ENCODE data around the gene RPP25. TPM values are rescaled to one million over a fixed set of nuclear protein-coding genes. Genes with fewer than 3 reads are reported as not detected.

RPP25 gene
- total and polyA plus RNA-seq, 10 of the 15 experiments (the other 5 are each of a cell fraction or from before 2014, with no cell fraction given), result 0.41 to 10.8 (median 4.7) TPM

DNA sequence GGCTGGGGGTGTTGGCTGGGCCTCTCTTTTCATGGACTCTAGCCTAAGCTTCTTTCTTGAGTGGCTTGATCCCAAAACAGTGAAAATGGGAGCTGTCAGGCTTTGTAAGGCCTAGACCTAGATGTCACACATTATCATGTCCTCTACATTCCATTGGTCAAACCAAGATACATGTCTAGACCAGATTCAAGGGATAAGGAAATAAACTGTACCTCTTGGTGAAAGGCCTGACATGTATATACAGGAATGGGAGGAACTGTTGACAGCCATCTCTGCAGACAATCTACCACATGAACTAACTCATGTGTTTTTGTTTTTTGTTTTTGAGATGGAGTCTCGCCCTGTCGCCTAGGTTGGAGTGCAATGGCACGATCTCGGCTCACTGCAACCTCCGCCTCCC, 11.1 kb upstream of the RPP25 start:
- DNase-seq (ENCODE audit: low read depth, low spot score), result no peak
- POLR2A ChIA-PET, result interaction anchor here (0.6 to 0.9 kb wide), 2 partner anchors 11 to 697 kb away, joined by 3 to 4 read pairs; partner anchors contain the start of gene RPP25
- 71% methylated on average over 5 of the region's 5 CpGs for WGBS (ENCODE audit: insufficient coverage, insufficient replicate concordance, low lambda C conversion rate, missing lambda C conversion rate)
- no peak for FAIRE-seq
- CTCF ChIA-PET, result interaction anchor here (0.6 kb wide), 1 partner anchor 334 kb away, joined by 3 read pairs; no protein-coding TSS in a partner anchor
- RAD21 ChIA-PET (ENCODE audit: unreplicated experiment), result no interaction called here
- ATAC-seq, result no peak
- Histone ChIP-seq H3K4me2 (ENCODE audit: control insufficient read depth, insufficient read depth) (no peak overlapping the region), H3K9ac (ENCODE audit: control insufficient read depth, insufficient read depth, low read length) (no peak overlapping the region), H3K4me3 (no peak overlapping the region), H3K9me3 (replicated peaks; ENCODE audit: control insufficient read depth, insufficient read depth, low read length) (no peaks in the 10 kb centered on the region), H3K27me3 (replicated peaks in 1 of 2; ENCODE audit: control insufficient read depth in 2 of 2, insufficient read depth in 2 of 2, low read length in 1 of 2) (no peaks in the 10 kb centered on the region), H3K4me1 (ENCODE audit: control insufficient read depth, insufficient read depth, low read length) (no peaks in the 10 kb centered on the region), H2AFZ (ENCODE audit: control insufficient read depth, low read depth, low read length) (no peak overlapping the region), H3K36me3 (ENCODE audit: control insufficient read depth in 2 of 2, insufficient read depth in 2 of 2, low read length in 1 of 2) (no peaks in the 10 kb centered on the region), H3K79me2 (ENCODE audit: control insufficient read depth, insufficient read depth, low read length) (no peaks in the 10 kb centered on the region), H3K27ac (ENCODE audit: control insufficient read depth, insufficient read depth) (no peak overlapping the region), H4K20me1 (ENCODE audit: control insufficient read depth, insufficient read depth) (no peaks in the 10 kb centered on the region)
- TF ChIP-seq BHLHE40 (IDR thresholded peaks at IDR 0.05; ENCODE audit: borderline replicate concordance in 1 of 2, low read depth in 2 of 2, low read length in 1 of 2) (no peak), NFYB (IDR thresholded peaks at IDR 0.05; ENCODE audit: insufficient read depth, low read depth, low read length) (no peak)
- SMC1A ChIA-PET (ENCODE audit: uncharacterized antibody, unreplicated experiment), result interaction anchor here (1.6 kb wide), 1 partner anchor 11 kb away, joined by 4 read pairs; no protein-coding TSS in a partner anchor
- in situ Hi-C loops (cut with MboI), result loop anchor here (5.0 kb wide), 1 partner anchor 50 kb away; no protein-coding TSS in a partner anchor
- no TSS peak for BruUV-seq (replicated peaks)
- intact Hi-C loops (cut with micrococcal nuclease; ENCODE audit: unreplicated experiment), result no loop called here

DNA sequence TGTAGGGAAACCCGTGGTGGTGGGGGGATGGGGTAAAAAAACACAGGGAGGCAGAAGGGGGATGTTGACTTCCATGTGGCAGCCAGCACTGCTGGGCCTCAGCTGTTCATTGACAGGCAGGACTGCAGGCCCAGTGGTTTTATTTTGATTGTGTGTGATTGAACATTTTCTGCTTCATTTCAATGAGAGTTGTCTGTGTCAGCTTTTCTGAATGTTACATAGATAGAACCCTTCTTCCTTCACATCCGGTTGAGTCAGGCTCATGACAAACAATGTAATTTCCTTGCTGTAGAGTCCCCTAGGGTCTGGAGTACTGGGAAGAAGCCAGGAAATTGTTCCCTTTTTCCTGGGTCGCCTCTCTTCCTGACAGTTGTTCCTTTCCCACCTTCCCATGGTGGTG, 8.2 kb upstream of the RPP25 start:
- Histone ChIP-seq H3K4me1 (ENCODE audit: control insufficient read depth, insufficient read depth, low read length) (peaks cover 4% of the 10 kb centered on the region; the same call in 1 of the 2 replicates), H2AFZ (ENCODE audit: control insufficient read depth, low read depth, low read length) (no peak overlapping the region), H3K27me3 (replicated peaks in 1 of 2; ENCODE audit: control insufficient read depth in 2 of 2, insufficient read depth in 2 of 2, low read length in 1 of 2) (0 out of 4 replicates have a peak, but pooled peaks cover 0 to 2% of the 10 kb centered on the region in 2 experiments), H3K36me3 (ENCODE audit: control insufficient read depth in 2 of 2, insufficient read depth in 2 of 2, low read length in 1 of 2) (no peaks in the 10 kb centered on the region), H3K4me3 (no peak overlapping the region), H3K9me3 (replicated peaks; ENCODE audit: control insufficient read depth, insufficient read depth, low read length) (no peaks in the 10 kb centered on the region), H3K9ac (ENCODE audit: control insufficient read depth, insufficient read depth, low read length) (no peak overlapping the region), H3K4me2 (ENCODE audit: control insufficient read depth, insufficient read depth) (no peak overlapping the region), H3K27ac (ENCODE audit: control insufficient read depth, insufficient read depth) (no peak overlapping the region), H4K20me1 (ENCODE audit: control insufficient read depth, insufficient read depth) (no peaks in the 10 kb centered on the region), H3K79me2 (ENCODE audit: control insufficient read depth, insufficient read depth, low read length) (no peaks in the 10 kb centered on the region)
- POLR2A ChIA-PET, result interaction anchor here (0.5 kb wide), 1 partner anchor 186 kb away, joined by 6 read pairs; no protein-coding TSS in a partner anchor
- DNase-seq (ENCODE audit: low read depth, low spot score) (no peak), FAIRE-seq (no peak), ATAC-seq (no peak)
- RAD21 ChIA-PET (ENCODE audit: unreplicated experiment), result interaction anchor here (1.2 kb wide), 1 partner anchor 25 kb away, joined by 3 read pairs; no protein-coding TSS in a partner anchor
- BruUV-seq (replicated peaks), result no TSS peak
- TF ChIP-seq, protein P1, sequence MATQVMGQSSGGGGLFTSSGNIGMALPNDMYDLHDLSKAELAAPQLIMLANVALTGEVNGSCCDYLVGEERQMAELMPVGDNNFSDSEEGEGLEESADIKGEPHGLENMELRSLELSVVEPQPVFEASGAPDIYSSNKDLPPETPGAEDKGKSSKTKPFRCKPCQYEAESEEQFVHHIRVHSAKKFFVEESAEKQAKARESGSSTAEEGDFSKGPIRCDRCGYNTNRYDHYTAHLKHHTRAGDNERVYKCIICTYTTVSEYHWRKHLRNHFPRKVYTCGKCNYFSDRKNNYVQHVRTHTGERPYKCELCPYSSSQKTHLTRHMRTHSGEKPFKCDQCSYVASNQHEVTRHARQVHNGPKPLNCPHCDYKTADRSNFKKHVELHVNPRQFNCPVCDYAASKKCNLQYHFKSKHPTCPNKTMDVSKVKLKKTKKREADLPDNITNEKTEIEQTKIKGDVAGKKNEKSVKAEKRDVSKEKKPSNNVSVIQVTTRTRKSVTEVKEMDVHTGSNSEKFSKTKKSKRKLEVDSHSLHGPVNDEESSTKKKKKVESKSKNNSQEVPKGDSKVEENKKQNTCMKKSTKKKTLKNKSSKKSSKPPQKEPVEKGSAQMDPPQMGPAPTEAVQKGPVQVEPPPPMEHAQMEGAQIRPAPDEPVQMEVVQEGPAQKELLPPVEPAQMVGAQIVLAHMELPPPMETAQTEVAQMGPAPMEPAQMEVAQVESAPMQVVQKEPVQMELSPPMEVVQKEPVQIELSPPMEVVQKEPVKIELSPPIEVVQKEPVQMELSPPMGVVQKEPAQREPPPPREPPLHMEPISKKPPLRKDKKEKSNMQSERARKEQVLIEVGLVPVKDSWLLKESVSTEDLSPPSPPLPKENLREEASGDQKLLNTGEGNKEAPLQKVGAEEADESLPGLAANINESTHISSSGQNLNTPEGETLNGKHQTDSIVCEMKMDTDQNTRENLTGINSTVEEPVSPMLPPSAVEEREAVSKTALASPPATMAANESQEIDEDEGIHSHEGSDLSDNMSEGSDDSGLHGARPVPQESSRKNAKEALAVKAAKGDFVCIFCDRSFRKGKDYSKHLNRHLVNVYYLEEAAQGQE (IDR thresholded peaks at IDR 0.05; ENCODE audit: low read depth, low read length), result no peak
- TF ChIP-seq ZNF384 (IDR thresholded peaks at IDR 0.05; ENCODE audit: borderline replicate concordance, low read depth, low read length) (no peak), MYC (IDR thresholded peaks at IDR 0.05; ENCODE audit: insufficient read depth, insufficient read length, insufficient replicate concordance, low read length, severe bottlenecking) (no peak), TCF7 (IDR thresholded peaks at IDR 0.05; ENCODE audit: borderline replicate concordance) (no peak), RAD21 (IDR thresholded peaks at IDR 0.05; ENCODE audit: insufficient read depth, low read depth, low read length) (no peak), RUNX3 (IDR thresholded peaks at IDR 0.05; ENCODE audit: low read length) (no peak), FOS (IDR thresholded peaks at IDR 0.05; ENCODE audit: borderline replicate concordance, extremely low read depth, insufficient read length) (no peak)
- intact Hi-C loops (cut with micrococcal nuclease; ENCODE audit: unreplicated experiment), result no loop called here
- SMC1A ChIA-PET (ENCODE audit: uncharacterized antibody, unreplicated experiment), result no interaction called here
- WGBS (ENCODE audit: insufficient coverage, insufficient replicate concordance, low lambda C conversion rate, missing lambda C conversion rate), result 14% methylated on average over 3 of the region's 3 CpGs
- in situ Hi-C loops (cut with MboI), result loop anchor here (5.0 kb wide), 1 partner anchor 47 kb away; no protein-coding TSS in a partner anchor
- CTCF ChIA-PET, result interaction anchor here (1.0 kb wide), 1 partner anchor 17 kb away, joined by 3 read pairs; no protein-coding TSS in a partner anchor

Data from GM12878 (cell line).